Coronary artery (tissue), 2 donors: ENCODE data around the gene SEC23B.

Experiments
- DNase-seq: peaks from one replicate; pipeline ENCODE4 v3.0.0-alpha.2; 2017; ENCODE audit warnings: low spot score
- H3K27ac ChIP-seq, 2 donors: fragments of 200-600 bp; sonication (generic); one replicate each; pipeline ENCODE4 v1.5.1; 2016 to 2019
- H3K4me3 ChIP-seq: fragments of 200-600 bp; sonication (generic); 2 replicates; pipeline ENCODE4 v1.5.1; 2016; ENCODE audit warnings: mild to moderate bottlenecking, moderate library complexity
- CTCF ChIP-seq: fragments of 200-600 bp; sonication (generic); IDR thresholded peaks from one replicate; pipeline ENCODE4 v1.5.1; 2019; ENCODE audit warnings: antibody characterized with exemption

The SEC23B gene

GRCh38 chr20:18587665-18588573 lies 80.2 kb downstream of the SEC23B start, which contains the start of gene DTD1:
DTD1 (plus strand) TSS chr20:18588054; CDS start chr20:18588073, 19 bp downstream.
- H3K27ac ChIP-seq, result peak within 1 kb of the TSS; percentile 64 to 87
- H3K4me3 ChIP-seq, result peak within 1 kb of the TSS; percentile 90
- peak; percentile 77 for TF ChIP-seq CTCF
- DNase-seq, result peak; percentile 91

GRCh38 chr20:18588574-18588933 lies 80.8 kb downstream of the SEC23B start:
- H3K4me3 ChIP-seq, result peak overlapping the region; percentile 90
- peak overlapping the region; percentile 64 to 87 for H3K27ac ChIP-seq
- TF ChIP-seq CTCF, result no peak
- no peak for DNase-seq

GRCh38 chr20:18589941-18590674 lies 82.4 kb downstream of the SEC23B start:
- DNase-seq, result no peak
- no peak for TF ChIP-seq CTCF
- no peak overlapping the region for H3K4me3 ChIP-seq
- H3K27ac ChIP-seq, result no peak overlapping the region

GRCh38 chr20:18596270-18596669 lies 88.5 kb downstream of the SEC23B start:
- Histone ChIP-seq H3K4me3 (no peak overlapping the region), H3K27ac (no peak overlapping the region)
- no peak for TF ChIP-seq CTCF
- DNase-seq, result no peak

- no peak for DNase-seq
- Histone ChIP-seq H3K4me3 (no peak overlapping the region), H3K27ac (no peak overlapping the region)
- TF ChIP-seq CTCF, result no peak
Measured at GRCh38 chr20:18609741-18610140, 102.0 kb downstream of the SEC23B start.
